HG03064 (cell line): ENCODE measurements around the gene KCNAB2.

ENCODE experiments used
- ATAC-seq: cut with Tn5 transposase; IDR thresholded peaks from one replicate; pipeline ENCODE4 v1.9.1; 2021; ENCODE audit warnings: low read depth; ENCODE audit not compliant: unreplicated experiment

Gene KCNAB2

GRCh38 chr1:6045561-6045960 is at the start of gene KCNAB2:
Gene KCNAB2 (plus strand): TSS chr1:6045888. CDS start chr1:6051537, 5,649 bp downstream.
- no peak for ATAC-seq

GRCh38 chr1:5996641-5997270 is 48.9 kb upstream of the KCNAB2 start:
- no peak for ATAC-seq

- no peak for ATAC-seq
Measured at GRCh38 chr1:5997316-5997715, 48.4 kb upstream of the KCNAB2 start.

- no peak for ATAC-seq
Measured at GRCh38 chr1:5998051-5998905, 47.4 kb upstream of the KCNAB2 start.

- no peak for ATAC-seq
Measured at GRCh38 chr1:5998906-5999301, 46.8 kb upstream of the KCNAB2 start.

GRCh38 chr1:5999711-6000443 is 45.8 kb upstream of the KCNAB2 start:
- no peak for ATAC-seq

GRCh38 chr1:6000444-6001288 is 45.0 kb upstream of the KCNAB2 start:
- no peak for ATAC-seq

GRCh38 chr1:6001992-6002576 is 43.6 kb upstream of the KCNAB2 start:
- no peak for ATAC-seq

- no peak for ATAC-seq
Measured at GRCh38 chr1:6002714-6003501, 42.8 kb upstream of the KCNAB2 start.

GRCh38 chr1:6003568-6004411 is 41.9 kb upstream of the KCNAB2 start:
- ATAC-seq: no peak

- no peak for ATAC-seq
Measured at GRCh38 chr1:6004412-6005123, 41.1 kb upstream of the KCNAB2 start.

GRCh38 chr1:6005276-6005917 is 40.3 kb upstream of the KCNAB2 start:
- ATAC-seq: no peak

GRCh38 chr1:6006882-6007281 is 38.8 kb upstream of the KCNAB2 start:
- ATAC-seq: no peak

GRCh38 chr1:6007318-6008083 is 38.2 kb upstream of the KCNAB2 start:
- no peak for ATAC-seq

GRCh38 chr1:6008084-6008415 is 37.6 kb upstream of the KCNAB2 start:
- no peak for ATAC-seq

- ATAC-seq: no peak
Measured at GRCh38 chr1:6008696-6009095, 37.0 kb upstream of the KCNAB2 start.
